CD4-positive, alpha-beta T cell (primary cell): ENCODE measurements around the gene LY6G5C. TPM values are rescaled to one million over a fixed set of nuclear protein-coding genes. Genes with fewer than 3 reads are reported as not detected.

ENCODE experiments used
- ATAC-seq: fragments of 200-7000 bp; cut with Tn5 transposase; one replicate; pipeline ENCODE4 v1.10.0; 2022; ENCODE audit warnings: mild to moderate bottlenecking; ENCODE audit not compliant: poor library complexity
- CTCF ChIA-PET: fragments of 350-600 bp; sonication (Branson Sonifier 250); formaldehyde crosslinking; loops from one replicate; lab custom pipeline; 2021; ENCODE audit warnings: antibody characterized with exemption, inconsistent platforms; lab: Charles Lee
- POLR2A ChIA-PET: fragments of 350-600 bp; sonication (Branson Sonifier 250); formaldehyde crosslinking; loops from one replicate; lab custom pipeline; 2021; ENCODE audit warnings: antibody characterized with exemption, inconsistent platforms; lab: Charles Lee
- DNase-seq, 14 experiments: peaks; one replicate each; pipeline ENCODE4 v3.0.0-alpha.2; 2013 to 2020; ENCODE audit warnings: mixed read lengths in 2 of 14
- H3K27ac ChIP-seq, 2 donors: one replicate each; pipeline versions ENCODE4 v1.5.1 to v1.7.0; 2013; ENCODE audit warnings: low read length in 2 of 2, low read depth in 1 of 2, mild to moderate bottlenecking in 1 of 2
- H3K27me3 ChIP-seq, 2 experiments: 1 replicate in 1 of 2; 2 replicates in 1 of 2; pipeline versions ENCODE4 v1.6.1 to v1.7.0; 2013; ENCODE audit warnings: low read length in 2 of 2, control low read depth in 1 of 2, mild to moderate bottlenecking in 1 of 2, moderate library complexity in 1 of 2; ENCODE audit not compliant: insufficient read depth in 2 of 2, control insufficient read depth in 1 of 2
- H3K36me3 ChIP-seq: one replicate; pipeline ENCODE4 v1.6.1; 2013; ENCODE audit warnings: low read length, control low read depth; ENCODE audit not compliant: insufficient read depth
- H3K4me1 ChIP-seq: one replicate; pipeline ENCODE4 v1.6.1; 2013; ENCODE audit warnings: low read length, control low read depth; ENCODE audit not compliant: insufficient read depth
- H3K4me3 ChIP-seq: one replicate; pipeline ENCODE4 v1.5.1; 2013; ENCODE audit warnings: mild to moderate bottlenecking, low read length, moderate library complexity
- H3K9me3 ChIP-seq, 2 experiments: 1 replicate in 1 of 2; 2 replicates in 1 of 2; pipeline versions ENCODE4 v1.6.1 to v1.7.0; 2013; ENCODE audit warnings: low read length in 2 of 2, mild to moderate bottlenecking in 2 of 2, control low read depth in 1 of 2, moderate library complexity in 1 of 2; ENCODE audit not compliant: control insufficient read depth in 1 of 2, insufficient read depth in 1 of 2
- H3K27ac Mint-ChIP-seq: one replicate; pipeline ENCODE4 v1.8.0; 2020; ENCODE audit warnings: mixed read lengths
- H3K27me3 Mint-ChIP-seq: one replicate; pipeline ENCODE4 v1.8.0; 2021; ENCODE audit warnings: mixed read lengths
- H3K36me3 Mint-ChIP-seq: one replicate; pipeline ENCODE4 v1.8.0; 2021; ENCODE audit warnings: low read depth, mixed read lengths
- H3K4me1 Mint-ChIP-seq: one replicate; pipeline ENCODE4 v1.8.0; 2021; ENCODE audit warnings: low read depth, mixed read lengths
- H3K4me3 Mint-ChIP-seq: one replicate; pipeline ENCODE4 v1.8.0; 2020; ENCODE audit warnings: mild to moderate bottlenecking, mixed read lengths
- H3K9me3 Mint-ChIP-seq: one replicate; pipeline ENCODE4 v1.8.0; 2020; ENCODE audit warnings: mixed read lengths
- intact Hi-C, 2 experiments: fragments of 100-400 bp; cut with DNase I in 1 of 2; cut with micrococcal nuclease in 1 of 2; formaldehyde crosslinking; loops; one replicate each; pipeline versions ENCODE4 v1.15.1 to v1.9.0; 2023 to 2025; cut with DNase I, micrococcal nuclease
- total RNA-seq, 174 experiments: library from RNA in 2 of 174; stranded (reverse) in 2 of 174; gene quantifications; one replicate each; pipeline ENCODE4 v1.2.3 and lab custom pipeline; 2021 to 2026
- TF ChIP-seq, protein P1 (sequence below): fragments of 200-600 bp; IDR thresholded peaks from one replicate; pipeline ENCODE4 v1.8.0; 2022; ENCODE audit warnings: antibody characterized with exemption, mild to moderate bottlenecking

Gene LY6G5C
- total RNA-seq, 2 experiments from 2014 or later = 0.49 to 0.67 TPM

DNA sequence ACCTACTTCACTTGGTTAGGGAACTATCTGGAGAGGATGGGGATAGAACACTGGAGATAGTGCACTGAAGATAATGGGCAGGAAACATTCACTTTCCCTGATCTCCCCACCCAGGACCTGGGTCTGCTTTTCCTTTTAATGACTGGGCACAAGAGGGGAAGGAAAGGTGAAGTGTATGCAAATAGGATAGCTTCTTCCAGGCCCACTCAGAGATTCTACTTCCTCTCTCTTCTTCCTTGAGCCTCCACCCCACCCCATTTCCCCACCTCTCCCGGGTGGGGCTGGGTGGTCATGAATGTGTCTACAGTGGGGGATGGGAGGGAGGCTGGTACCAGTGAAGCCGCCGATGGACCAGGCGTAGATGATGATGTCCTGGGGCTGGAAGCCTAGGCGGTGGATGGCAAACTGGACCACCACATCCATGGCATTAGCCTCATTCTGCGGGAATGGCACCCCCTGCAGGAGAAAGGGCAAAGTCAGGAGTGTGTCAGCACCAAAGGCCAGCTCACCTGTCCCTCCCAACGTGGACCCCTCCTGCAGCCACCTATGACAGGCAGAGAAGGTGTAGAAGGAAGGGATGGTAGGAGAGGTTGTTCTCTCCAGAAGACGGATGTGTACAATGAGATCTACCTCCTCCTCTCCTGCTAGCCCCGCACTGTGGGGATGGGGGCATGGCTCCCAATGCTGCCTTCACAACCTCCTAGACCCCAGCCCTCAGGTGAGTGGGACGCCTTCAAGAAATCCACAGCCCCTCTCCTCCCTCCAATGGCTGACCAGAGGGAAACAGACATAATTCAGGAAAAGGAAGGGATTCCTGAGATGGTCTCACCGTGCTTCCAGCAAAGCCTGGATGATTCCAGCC is 8.6 kb upstream of the LY6G5C start:
- Mint-ChIP-seq H3K27me3 (no peaks in the 10 kb centered on the region), H3K4me3 (no peak overlapping the region), H3K4me1 (no peaks in the 10 kb centered on the region), H3K27ac (no peak overlapping the region), H3K9me3 (no peaks in the 10 kb centered on the region), H3K36me3 (peaks cover 79% of the 10 kb centered on the region)
- intact Hi-C loops = no loop called here
- no peaks in the 10 kb centered on the region for H3K27me3 ChIP-seq
- H3K4me3 ChIP-seq = no peak overlapping the region
- ChIA-PET POLR2A (interaction anchor here (1.0 kb wide), 1 partner anchor 37 kb away, joined by 3 read pairs; the partner anchor contains the start of gene BAG6), CTCF (interaction anchor here (0.6 kb wide), 1 partner anchor 29 kb away, joined by 3 read pairs; the partner anchor contains the start of gene C6orf47)
- H3K4me1 ChIP-seq = no peaks in the 10 kb centered on the region
- no peak overlapping the region for H3K27ac ChIP-seq
- TF ChIP-seq, protein P1, sequence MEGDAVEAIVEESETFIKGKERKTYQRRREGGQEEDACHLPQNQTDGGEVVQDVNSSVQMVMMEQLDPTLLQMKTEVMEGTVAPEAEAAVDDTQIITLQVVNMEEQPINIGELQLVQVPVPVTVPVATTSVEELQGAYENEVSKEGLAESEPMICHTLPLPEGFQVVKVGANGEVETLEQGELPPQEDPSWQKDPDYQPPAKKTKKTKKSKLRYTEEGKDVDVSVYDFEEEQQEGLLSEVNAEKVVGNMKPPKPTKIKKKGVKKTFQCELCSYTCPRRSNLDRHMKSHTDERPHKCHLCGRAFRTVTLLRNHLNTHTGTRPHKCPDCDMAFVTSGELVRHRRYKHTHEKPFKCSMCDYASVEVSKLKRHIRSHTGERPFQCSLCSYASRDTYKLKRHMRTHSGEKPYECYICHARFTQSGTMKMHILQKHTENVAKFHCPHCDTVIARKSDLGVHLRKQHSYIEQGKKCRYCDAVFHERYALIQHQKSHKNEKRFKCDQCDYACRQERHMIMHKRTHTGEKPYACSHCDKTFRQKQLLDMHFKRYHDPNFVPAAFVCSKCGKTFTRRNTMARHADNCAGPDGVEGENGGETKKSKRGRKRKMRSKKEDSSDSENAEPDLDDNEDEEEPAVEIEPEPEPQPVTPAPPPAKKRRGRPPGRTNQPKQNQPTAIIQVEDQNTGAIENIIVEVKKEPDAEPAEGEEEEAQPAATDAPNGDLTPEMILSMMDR = peak; percentile 19
- H3K36me3 ChIP-seq = peaks cover 75% of the 10 kb centered on the region
- DNase-seq = peak in 3 of 14 experiments; percentile 11 to 41 (median 31)
- no peak for ATAC-seq
- H3K9me3 ChIP-seq = no peaks in the 10 kb centered on the region

DNA sequence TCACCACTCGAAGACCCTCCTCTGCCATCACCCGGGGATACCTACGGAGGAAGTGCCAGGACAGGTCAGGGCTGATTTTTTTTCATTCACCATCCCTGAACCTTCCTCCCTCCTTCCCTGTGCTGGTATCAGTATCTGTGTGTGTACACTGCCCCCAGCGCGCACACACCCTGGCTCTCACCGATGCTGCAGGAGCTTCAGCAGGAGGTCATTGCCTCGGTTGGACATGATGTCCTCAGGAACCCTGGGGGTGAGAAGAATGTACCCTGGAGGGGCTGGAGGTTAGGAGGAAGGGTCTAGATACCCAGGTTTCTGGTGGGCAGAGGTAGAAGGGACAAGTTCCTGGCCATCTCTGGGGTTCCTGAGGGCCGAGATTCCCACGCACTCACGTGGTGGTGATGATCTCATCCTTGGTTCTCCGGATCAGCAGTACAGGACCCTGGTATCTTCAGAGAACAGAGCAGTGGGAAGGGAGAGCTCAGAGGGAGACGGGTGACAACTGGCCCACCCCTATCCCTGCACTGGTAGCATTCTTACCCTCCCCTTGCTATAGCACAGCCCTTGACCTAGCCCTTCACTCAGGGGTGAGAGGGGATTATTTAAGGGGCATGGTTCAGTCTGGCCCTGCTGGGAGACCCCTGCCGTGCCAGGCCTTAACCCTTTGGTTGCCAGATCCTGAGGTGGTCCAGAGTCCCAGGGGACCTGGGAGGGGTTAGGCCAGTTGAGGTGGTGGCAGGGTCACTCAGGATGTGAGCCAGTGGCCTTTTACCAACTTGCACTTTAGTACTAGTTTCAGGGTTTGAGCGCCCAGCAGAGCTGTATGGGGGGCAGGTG is 7.2 kb upstream of the LY6G5C start:
- DNase-seq (no peak), ATAC-seq (no peak)
- Mint-ChIP-seq H3K4me3 (no peak overlapping the region), H3K9me3 (no peaks in the 10 kb centered on the region), H3K36me3 (peaks cover 68% of the 10 kb centered on the region), H3K4me1 (no peaks in the 10 kb centered on the region), H3K27ac (no peak overlapping the region), H3K27me3 (no peaks in the 10 kb centered on the region)
- CTCF ChIA-PET = no interaction called here
- H3K4me3 ChIP-seq = no peak overlapping the region
- POLR2A ChIA-PET = interaction anchor here (1.0 kb wide), 1 partner anchor 36 kb away, joined by 3 read pairs; the partner anchor contains the start of gene BAG6
- TF ChIP-seq, protein P1 = no peak
- intact Hi-C loops = no loop called here
- no peaks in the 10 kb centered on the region for H3K27me3 ChIP-seq
- H3K4me1 ChIP-seq = no peaks in the 10 kb centered on the region
- no peaks in the 10 kb centered on the region for H3K9me3 ChIP-seq
- H3K36me3 ChIP-seq = peaks cover 65% of the 10 kb centered on the region
- no peak overlapping the region for H3K27ac ChIP-seq

DNA sequence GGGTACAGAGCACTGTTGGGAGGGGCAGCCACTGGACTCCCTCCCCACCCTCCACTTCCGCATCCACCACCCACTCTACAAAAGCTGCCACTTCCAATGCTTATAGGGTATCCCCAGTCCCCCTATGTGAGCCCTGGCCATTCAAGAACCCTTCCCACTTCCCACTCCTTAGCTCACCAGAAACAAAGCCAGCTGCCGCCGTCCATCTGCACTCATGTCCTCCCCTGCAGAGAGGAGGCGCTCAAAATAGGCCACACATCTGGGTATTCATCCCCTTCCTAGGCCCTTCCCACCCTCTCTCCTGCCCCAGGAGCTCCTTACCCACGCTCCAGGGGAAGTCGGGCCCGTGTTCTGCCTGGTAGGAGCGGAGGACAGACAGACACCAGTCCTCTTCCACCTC is 6.5 kb upstream of the LY6G5C start:
- Mint-ChIP-seq H3K27me3 (no peaks in the 10 kb centered on the region), H3K27ac (no peak overlapping the region), H3K36me3 (peaks cover 61% of the 10 kb centered on the region), H3K4me3 (no peak overlapping the region), H3K4me1 (no peaks in the 10 kb centered on the region), H3K9me3 (no peaks in the 10 kb centered on the region)
- CTCF ChIA-PET = no interaction called here
- H3K4me3 ChIP-seq = no peak overlapping the region
- H3K27ac ChIP-seq = no peak overlapping the region
- TF ChIP-seq, protein P1 = no peak
- intact Hi-C loops = no loop called here
- peaks cover 58% of the 10 kb centered on the region for H3K36me3 ChIP-seq
- ATAC-seq (no peak), DNase-seq (no peak)
- POLR2A ChIA-PET = no interaction called here
- H3K9me3 ChIP-seq = no peaks in the 10 kb centered on the region
- no peaks in the 10 kb centered on the region for H3K27me3 ChIP-seq
- no peaks in the 10 kb centered on the region for H3K4me1 ChIP-seq
